ENCODE measurements around the gene CTIF.

Gene CTIF

DNA sequence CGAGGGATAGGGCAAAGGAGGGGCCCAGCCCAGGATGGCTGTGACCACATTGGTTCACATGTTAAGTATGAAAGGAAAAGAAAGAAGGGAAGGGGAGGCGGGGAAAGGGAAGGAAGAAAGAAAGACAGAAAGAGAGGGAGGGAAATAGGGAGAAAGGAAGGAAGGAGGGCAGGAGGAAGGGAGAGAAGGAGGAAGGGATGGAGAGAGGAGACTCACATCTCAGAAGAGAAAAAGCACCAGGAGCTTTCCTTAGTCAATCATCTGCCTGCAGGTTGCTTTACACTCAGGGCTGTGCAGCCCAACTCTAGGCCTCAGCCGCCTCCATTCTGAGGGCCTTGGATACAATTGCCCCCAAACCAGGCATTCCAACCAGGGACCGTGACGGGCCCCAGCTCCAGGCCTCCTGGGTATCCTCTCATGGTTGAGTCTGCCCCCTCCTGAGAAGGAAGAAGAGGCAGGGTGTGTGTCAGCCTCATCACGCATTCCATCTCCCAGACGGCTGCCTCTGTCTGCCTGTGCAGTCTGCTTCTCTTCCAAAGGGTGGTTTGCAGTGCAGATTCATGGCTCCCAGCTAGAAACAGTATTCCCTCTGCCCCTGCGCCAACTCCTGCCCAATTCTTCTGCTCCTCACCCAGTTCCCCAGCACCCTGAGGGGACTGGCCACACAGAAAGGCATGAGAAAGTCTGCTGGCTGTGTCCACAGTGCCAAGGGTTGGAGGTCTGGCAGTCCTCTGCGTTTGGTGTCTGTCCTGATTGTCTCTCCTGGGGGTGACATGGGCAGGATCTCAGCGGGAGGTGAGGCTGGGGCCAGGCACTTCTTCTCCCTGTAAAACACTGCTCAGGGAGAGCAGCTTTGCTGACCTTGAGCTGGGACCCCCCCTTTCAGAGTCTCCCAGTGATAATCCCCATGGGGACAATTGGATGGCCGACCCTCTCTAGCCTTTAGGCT is 248.6 kb downstream of the CTIF start:
- TF ChIP-seq CTCF (IDR thresholded peaks at IDR 0.05), result no peak
- no peak overlapping the region for H3K4me3 ChIP-seq (ENCODE audit: low read depth, low read length)
- no peak overlapping the region for H3K4me2 ChIP-seq (ENCODE audit: low read length)
- no peaks in the 10 kb centered on the region for H3K9me3 ChIP-seq (ENCODE audit: control insufficient read depth, low read length)
- peaks cover 6% of the 10 kb centered on the region for H3K4me1 ChIP-seq
- H3K79me2 ChIP-seq, result peaks cover 4% of the 10 kb centered on the region
- no peaks in the 10 kb centered on the region for H3K27me3 ChIP-seq (ENCODE audit: control insufficient read depth, insufficient read depth, low read length)
- no peaks in the 10 kb centered on the region for H3K36me3 ChIP-seq (ENCODE audit: control insufficient read depth, insufficient read depth, low read length)
- no peak overlapping the region for H2AFZ ChIP-seq
- H3K9ac ChIP-seq, result no peak overlapping the region
- no peak overlapping the region for H3K27ac ChIP-seq

- H3K27me3 ChIP-seq (ENCODE audit: control insufficient read depth, insufficient read depth, low read length), result no peaks in the 10 kb centered on the region
- H3K4me3 ChIP-seq (ENCODE audit: low read depth, low read length), result no peak overlapping the region
- no peaks in the 10 kb centered on the region for H3K36me3 ChIP-seq (ENCODE audit: control insufficient read depth, insufficient read depth, low read length)
- H3K9me3 ChIP-seq (ENCODE audit: control insufficient read depth, low read length), result no peaks in the 10 kb centered on the region
- peaks cover 4% of the 10 kb centered on the region for H3K79me2 ChIP-seq
- no peak for TF ChIP-seq CTCF (IDR thresholded peaks at IDR 0.05)
- H3K9ac ChIP-seq, result no peak overlapping the region
- H2AFZ ChIP-seq, result no peak overlapping the region
- no peak overlapping the region for H3K4me2 ChIP-seq (ENCODE audit: low read length)
- H3K27ac ChIP-seq, result no peak overlapping the region
- H3K4me1 ChIP-seq, result peaks cover 6% of the 10 kb centered on the region
These were observed 249.5 kb downstream of the CTIF start for GRCh38 chr18:48788373-48788772.

DNA sequence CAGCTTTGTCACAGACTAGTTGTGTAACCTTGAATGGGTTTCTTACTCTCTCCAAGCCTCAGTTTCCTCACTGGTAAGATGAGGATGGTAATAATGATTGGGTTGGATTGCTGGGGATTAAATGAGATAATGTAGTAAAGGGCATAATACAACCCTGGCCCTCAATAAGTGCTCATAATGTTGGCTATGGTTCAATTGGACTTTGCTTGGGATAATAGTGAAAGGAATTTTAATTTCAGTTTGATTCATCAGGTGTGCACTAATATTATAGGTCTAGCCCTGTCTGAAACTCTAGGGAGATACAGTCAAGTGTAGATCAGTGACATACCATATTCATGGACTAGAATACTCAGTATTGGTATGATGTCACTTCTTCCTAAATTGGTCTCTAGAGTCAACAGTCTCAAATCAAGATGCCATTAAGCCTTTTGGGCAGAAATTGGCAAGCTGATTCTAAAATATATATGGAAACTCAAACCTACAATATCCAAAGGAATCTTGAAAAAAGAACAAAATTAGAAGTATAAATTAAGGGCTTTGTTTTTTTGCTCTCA is 250.5 kb downstream of the CTIF start:
- no peaks in the 10 kb centered on the region for H3K36me3 ChIP-seq (ENCODE audit: control insufficient read depth, insufficient read depth, low read length)
- H3K27ac ChIP-seq, result no peak overlapping the region
- H3K4me1 ChIP-seq, result peaks cover 14% of the 10 kb centered on the region
- H3K27me3 ChIP-seq (ENCODE audit: control insufficient read depth, insufficient read depth, low read length), result no peaks in the 10 kb centered on the region
- no peak overlapping the region for H3K9ac ChIP-seq
- no peak for TF ChIP-seq CTCF (IDR thresholded peaks at IDR 0.05)
- H2AFZ ChIP-seq, result no peak overlapping the region
- H3K9me3 ChIP-seq (ENCODE audit: control insufficient read depth, low read length), result no peaks in the 10 kb centered on the region
- no peak overlapping the region for H3K4me2 ChIP-seq (ENCODE audit: low read length)
- H3K4me3 ChIP-seq (ENCODE audit: low read depth, low read length), result no peak overlapping the region
- no peaks in the 10 kb centered on the region for H3K79me2 ChIP-seq

GRCh38 chr18:48790226-48790863 is 251.5 kb downstream of the CTIF start:
- Histone ChIP-seq H3K4me2 (ENCODE audit: low read length) (no peak overlapping the region), H3K27ac (peak overlapping the region; percentile 68), H2AFZ (no peak overlapping the region), H3K4me1 (peaks cover 24% of the 10 kb centered on the region), H3K4me3 (ENCODE audit: low read depth, low read length) (no peak overlapping the region), H3K79me2 (no peaks in the 10 kb centered on the region), H3K27me3 (ENCODE audit: control insufficient read depth, insufficient read depth, low read length) (no peaks in the 10 kb centered on the region), H3K9ac (no peak overlapping the region), H3K9me3 (ENCODE audit: control insufficient read depth, low read length) (no peaks in the 10 kb centered on the region), H3K36me3 (ENCODE audit: control insufficient read depth, insufficient read depth, low read length) (no peaks in the 10 kb centered on the region)
- TF ChIP-seq CTCF (IDR thresholded peaks at IDR 0.05), result no peak
